ENCODE measurements around the gene SEPTIN2. TPM values are rescaled to one million over a fixed set of nuclear protein-coding genes. Genes with fewer than 3 reads are reported as not detected.
"Not testable (repeated sequence)": the region's sequence is repeated elsewhere in the genome, so short reads cannot be mapped to it uniquely, and the experiment has no call there.

The SEPTIN2 gene
- total RNA-seq, 2 experiments from 2014 or later, result 282 to 290 TPM

DNA sequence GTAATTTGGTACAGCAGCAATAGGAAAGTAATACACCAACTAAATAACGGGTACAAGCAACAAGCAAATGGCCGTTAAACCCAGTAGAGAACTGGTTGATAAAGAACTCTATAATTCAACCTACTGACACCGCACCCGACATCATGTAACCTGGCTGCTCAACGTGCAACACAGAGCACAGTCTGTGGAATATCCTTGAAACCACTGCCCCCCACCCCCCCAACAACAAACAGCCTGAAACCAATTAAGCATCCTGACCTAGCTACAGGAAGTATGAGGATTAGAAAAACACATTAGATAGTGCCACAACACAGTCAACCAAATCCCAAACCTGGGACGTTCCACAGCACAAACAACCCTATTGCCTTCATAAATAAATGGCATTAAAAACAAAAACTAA lies 23.7 kb upstream of the SEPTIN2 start:
- Mint-ChIP-seq H3K4me1 (peaks cover 26% of the 10 kb centered on the region), H3K4me3 (no peak overlapping the region), H3K27me3 (no peaks in the 10 kb centered on the region), H3K9me3 (no peaks in the 10 kb centered on the region), H3K27ac (no peak overlapping the region), H3K36me3 (ENCODE audit: low read depth) (peaks cover 8% of the 10 kb centered on the region)
- DNase-seq, result no peak
- ChIA-PET CTCF (interaction anchor here (0.7 to 0.9 kb wide), 2 partner anchors 23 to 42 kb away, joined by 3 to 4 read pairs; no protein-coding TSS in a partner anchor), POLR2A (interaction anchor here (1.4 to 4.1 kb wide), 2 partner anchors 24 to 26 kb away, joined by 3 to 18 read pairs; partner anchors contain the start of genes HDLBP and SEPTIN2)

DNA sequence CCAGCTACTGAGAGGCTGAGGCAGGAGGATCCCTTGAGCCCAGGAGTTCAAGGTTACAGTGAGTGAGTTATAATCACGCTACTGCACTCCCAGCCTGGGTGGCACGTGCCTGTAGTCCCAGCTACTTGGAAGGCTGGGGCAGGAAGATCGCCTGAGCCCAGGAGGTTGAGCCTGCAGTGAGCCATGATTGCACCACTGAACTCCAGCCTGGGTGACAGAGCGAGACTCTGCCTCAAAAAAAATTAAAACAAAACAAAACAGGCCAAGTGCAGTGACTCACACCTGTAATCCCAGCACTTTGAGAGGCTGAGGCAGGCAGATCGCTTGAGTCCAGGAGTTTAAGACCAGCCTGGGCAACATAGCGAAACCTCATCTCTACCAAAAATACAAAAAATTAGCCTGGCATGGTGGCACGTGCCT lies 22.3 kb upstream of the SEPTIN2 start:
- H3K9me3 Mint-ChIP-seq, H3K27ac Mint-ChIP-seq, H3K4me3 Mint-ChIP-seq, DNase-seq, H3K27me3 Mint-ChIP-seq, CTCF ChIA-PET: not testable (repeated sequence)
- POLR2A ChIA-PET, result interaction anchor here (4.1 kb wide), 1 partner anchor 22 kb away, joined by 18 read pairs; the partner anchor contains the start of genes HDLBP and SEPTIN2
- H3K4me1 Mint-ChIP-seq, result peaks cover 31% of the 10 kb centered on the region
- H3K36me3 Mint-ChIP-seq (ENCODE audit: low read depth), result peaks cover 15% of the 10 kb centered on the region

DNA sequence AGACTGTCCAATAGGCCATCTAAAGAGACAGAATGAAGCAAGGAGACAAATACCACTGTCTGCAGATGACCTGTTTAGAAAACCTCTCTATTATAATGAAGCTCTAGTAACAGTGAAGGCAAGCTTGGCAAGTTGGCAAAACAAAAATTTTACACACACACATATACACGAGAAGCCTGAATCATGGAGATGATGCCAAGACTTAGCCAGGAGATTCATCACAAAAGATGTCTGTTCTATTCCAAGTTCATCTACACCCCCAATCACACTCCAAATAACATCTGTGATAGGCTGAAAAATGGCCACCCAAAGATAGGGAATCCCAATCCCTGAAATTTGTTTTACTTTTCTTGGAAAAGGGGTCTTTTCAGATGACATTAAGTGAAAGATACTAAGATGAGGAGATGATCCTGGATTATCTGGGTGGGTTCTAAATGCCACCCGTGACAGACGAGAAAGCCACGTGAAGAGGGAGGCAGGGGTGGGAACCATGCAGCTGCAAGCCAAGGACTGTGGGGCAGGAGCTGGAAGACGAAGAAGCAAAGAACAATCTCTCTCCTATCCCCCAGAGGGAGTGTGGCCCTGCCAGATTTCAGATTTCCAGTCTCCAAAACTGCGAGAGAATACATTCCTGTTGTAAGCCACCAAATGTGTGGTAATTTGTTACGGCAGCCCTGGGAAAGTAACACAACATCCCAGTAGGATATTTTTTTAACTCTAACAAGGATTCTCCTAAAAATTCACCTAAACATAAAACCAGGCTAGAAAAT lies 20.2 kb upstream of the SEPTIN2 start:
- no peak for DNase-seq
- ChIA-PET CTCF (no interaction called here), POLR2A (interaction anchor here (1.7 kb wide), 1 partner anchor 19 kb away, joined by 7 read pairs; no protein-coding TSS in a partner anchor)
- no peaks in the 10 kb centered on the region for H3K27me3 Mint-ChIP-seq
- no peak overlapping the region for H3K27ac Mint-ChIP-seq
- H3K4me3 Mint-ChIP-seq, result no peak overlapping the region
- H3K4me1 Mint-ChIP-seq, result peaks cover 42% of the 10 kb centered on the region
- H3K9me3 Mint-ChIP-seq, result no peaks in the 10 kb centered on the region
- H3K36me3 Mint-ChIP-seq (ENCODE audit: low read depth), result peaks cover 17% of the 10 kb centered on the region

DNA sequence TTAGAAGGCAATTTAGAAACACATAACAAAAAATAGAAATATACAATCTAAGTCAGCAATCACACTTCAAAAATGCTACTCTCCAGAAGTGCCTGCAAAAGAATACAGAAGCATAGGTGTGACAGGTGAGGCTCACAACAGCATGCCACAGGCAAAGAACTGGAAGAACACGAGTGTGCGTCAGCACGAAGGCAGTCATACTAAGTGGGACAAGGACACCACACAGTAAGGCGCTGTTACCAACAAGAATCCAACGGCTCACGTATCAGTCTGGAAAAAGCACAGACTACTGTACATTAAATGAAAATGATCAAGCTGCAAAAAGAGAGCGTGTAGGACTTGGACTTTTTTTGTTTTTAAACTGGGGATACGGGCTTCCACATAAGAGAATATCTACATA lies 19.0 kb upstream of the SEPTIN2 start:
- no peaks in the 10 kb centered on the region for H3K9me3 Mint-ChIP-seq

DNA sequence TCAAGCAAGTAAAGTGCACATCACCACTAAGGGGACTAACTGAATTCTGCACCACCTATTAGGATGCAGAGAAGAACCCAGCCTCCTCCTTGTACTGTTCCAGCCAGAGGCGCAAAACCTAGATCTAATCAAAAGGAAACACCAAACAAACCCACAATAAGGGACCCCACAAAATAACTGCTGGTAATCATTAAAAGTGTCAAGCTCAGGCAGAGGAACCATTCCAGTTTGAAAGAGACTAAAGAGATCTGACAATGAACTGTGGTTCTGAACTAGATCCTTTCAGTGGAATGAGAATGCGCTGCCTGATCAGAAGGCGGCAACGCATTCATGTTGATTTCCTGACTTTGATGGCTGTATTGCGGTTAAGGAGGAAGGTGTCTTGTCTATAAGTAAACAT lies 17.1 kb upstream of the SEPTIN2 start:
- ChIA-PET POLR2A (interaction anchor here (0.9 to 3.8 kb wide), 3 partner anchors 9 to 17 kb away, joined by 4 to 18 read pairs (median 6); partner anchors contain the start of genes HDLBP and SEPTIN2), CTCF (no interaction called here)
- no peak for DNase-seq
- Mint-ChIP-seq H3K27me3 (no peaks in the 10 kb centered on the region), H3K36me3 (ENCODE audit: low read depth) (peaks cover 17% of the 10 kb centered on the region), H3K27ac (peak overlapping the region; percentile 55), H3K4me1 (peaks cover 36% of the 10 kb centered on the region), H3K4me3 (no peak overlapping the region), H3K9me3 (no peaks in the 10 kb centered on the region)

More for the DNA sequence above, 19.0 kb upstream of the SEPTIN2 start:
- H3K27ac Mint-ChIP-seq, result no peak overlapping the region
- H3K4me1 Mint-ChIP-seq, result peaks cover 37% of the 10 kb centered on the region
- peaks cover 17% of the 10 kb centered on the region for H3K36me3 Mint-ChIP-seq (ENCODE audit: low read depth)
- no peaks in the 10 kb centered on the region for H3K27me3 Mint-ChIP-seq
- CTCF ChIA-PET, result no interaction called here
- POLR2A ChIA-PET, result interaction anchor here (0.6 to 3.8 kb wide), 2 partner anchors 19 to 302 kb away, joined by 4 to 18 read pairs; partner anchors contain the start of genes HDLBP and SEPTIN2
- no peak overlapping the region for H3K4me3 Mint-ChIP-seq
- no peak for DNase-seq

DNA sequence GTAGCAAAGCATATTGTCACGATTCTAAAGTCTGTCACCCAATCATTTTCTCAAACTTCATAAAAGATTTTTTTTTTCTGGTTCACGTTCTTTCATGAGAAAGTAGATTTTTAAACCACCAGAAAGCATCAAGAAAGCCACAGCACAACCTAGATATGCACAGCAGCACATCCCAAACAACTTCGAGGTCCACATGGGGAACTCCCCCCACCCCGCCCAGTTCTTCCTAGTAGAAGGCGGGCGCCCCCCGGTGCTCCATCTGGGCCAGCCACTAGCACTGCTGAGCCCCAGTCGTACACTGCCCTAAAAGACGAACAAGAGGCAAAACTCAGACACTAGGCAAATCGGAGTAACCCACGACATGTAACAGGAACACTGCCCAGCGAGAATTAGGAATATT lies 15.7 kb upstream of the SEPTIN2 start:
- H3K36me3 Mint-ChIP-seq (ENCODE audit: low read depth), result peaks cover 17% of the 10 kb centered on the region
- H3K9me3 Mint-ChIP-seq, result no peaks in the 10 kb centered on the region
- H3K4me1 Mint-ChIP-seq, result peaks cover 39% of the 10 kb centered on the region
- CTCF ChIA-PET, result no interaction called here
- DNase-seq, result no peak
- no peak overlapping the region for H3K4me3 Mint-ChIP-seq
- no peaks in the 10 kb centered on the region for H3K27me3 Mint-ChIP-seq
- H3K27ac Mint-ChIP-seq, result peak overlapping the region; percentile 5
- POLR2A ChIA-PET, result interaction anchor here (3.8 kb wide), 1 partner anchor 15 kb away, joined by 18 read pairs; the partner anchor contains the start of genes HDLBP and SEPTIN2

DNA sequence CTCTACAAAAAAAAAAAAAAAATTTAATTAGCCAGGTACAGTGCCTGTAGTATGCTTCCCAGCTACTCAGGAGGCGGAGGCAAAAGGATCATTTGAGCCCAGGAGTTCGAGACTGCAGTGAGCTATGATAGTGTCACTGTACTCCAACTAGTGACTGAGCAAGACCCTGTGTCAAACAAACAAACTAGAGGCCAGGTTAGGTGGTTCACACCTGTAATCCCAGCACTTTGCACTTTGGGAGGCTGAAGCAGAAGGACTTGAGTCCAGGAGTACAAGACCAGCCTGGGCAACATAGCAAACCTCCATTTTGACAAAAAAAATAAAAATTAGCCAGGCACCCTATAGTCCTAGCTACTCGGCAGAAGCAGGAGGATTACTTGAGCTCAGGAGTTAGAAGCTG lies 13.6 kb upstream of the SEPTIN2 start:
- ChIA-PET CTCF (no interaction called here), POLR2A (interaction anchor here (7.1 kb wide), 1 partner anchor 13 kb away, joined by 52 read pairs; the partner anchor contains the start of genes HDLBP and SEPTIN2)
- Mint-ChIP-seq H3K36me3 (ENCODE audit: low read depth) (peaks cover 8% of the 10 kb centered on the region), H3K27me3 (no peaks in the 10 kb centered on the region), H3K4me3 (no peak overlapping the region), H3K9me3 (no peaks in the 10 kb centered on the region), H3K27ac (no peak overlapping the region), H3K4me1 (peaks cover 48% of the 10 kb centered on the region)
- DNase-seq, result no peak

DNA sequence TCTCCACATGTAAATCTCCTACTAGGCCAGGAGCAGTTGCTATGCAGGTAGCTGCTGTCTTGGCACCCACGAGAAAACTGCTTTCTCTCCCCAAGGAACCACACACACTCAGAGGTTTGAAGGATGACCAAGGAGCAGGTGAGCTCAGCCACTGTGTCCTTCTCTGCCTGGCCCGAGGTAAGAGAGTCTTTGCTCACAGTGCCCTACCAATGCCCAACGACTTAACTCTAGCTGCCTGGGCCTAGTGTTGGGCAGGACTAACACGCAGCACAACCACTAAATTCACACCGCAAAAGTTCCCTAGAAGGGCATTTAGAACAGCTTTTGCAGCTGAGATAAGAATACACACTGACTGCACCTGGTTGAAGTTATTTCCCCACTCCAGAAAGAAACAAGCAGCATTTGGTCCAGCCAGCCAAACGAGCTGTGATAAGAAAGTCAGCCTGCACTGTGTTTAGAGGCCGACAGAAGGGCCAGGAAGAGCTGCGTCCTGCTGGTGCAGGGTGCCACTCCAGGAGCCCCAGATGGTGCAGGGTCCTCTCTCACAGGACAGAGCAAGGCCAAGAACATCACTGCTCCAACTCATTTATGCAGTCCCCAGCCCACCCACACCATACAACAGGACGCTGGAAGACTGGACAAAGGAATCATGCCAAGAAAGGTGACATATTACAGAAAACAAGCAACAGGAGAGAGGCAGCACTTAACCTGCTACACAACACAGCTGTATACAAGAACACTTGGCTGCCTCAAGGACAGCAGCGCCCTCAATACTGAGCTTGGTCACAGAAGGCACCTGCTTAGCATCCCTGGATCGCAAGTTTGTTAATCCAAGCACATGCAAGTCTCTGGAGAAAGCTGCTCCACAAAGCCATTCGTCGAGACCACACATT lies 12.7 kb upstream of the SEPTIN2 start:
- Mint-ChIP-seq H3K4me1 (peaks cover 51% of the 10 kb centered on the region), H3K27ac (no peak overlapping the region), H3K27me3 (no peaks in the 10 kb centered on the region), H3K36me3 (ENCODE audit: low read depth) (peaks cover 7% of the 10 kb centered on the region), H3K4me3 (no peak overlapping the region), H3K9me3 (no peaks in the 10 kb centered on the region)
- DNase-seq, result no peak
- ChIA-PET POLR2A (interaction anchor here (7.1 kb wide), 1 partner anchor 12 kb away, joined by 52 read pairs; the partner anchor contains the start of genes HDLBP and SEPTIN2), CTCF (interaction anchor here (0.6 kb wide), 1 partner anchor 575 kb away, joined by 3 read pairs; no protein-coding TSS in a partner anchor)

DNA sequence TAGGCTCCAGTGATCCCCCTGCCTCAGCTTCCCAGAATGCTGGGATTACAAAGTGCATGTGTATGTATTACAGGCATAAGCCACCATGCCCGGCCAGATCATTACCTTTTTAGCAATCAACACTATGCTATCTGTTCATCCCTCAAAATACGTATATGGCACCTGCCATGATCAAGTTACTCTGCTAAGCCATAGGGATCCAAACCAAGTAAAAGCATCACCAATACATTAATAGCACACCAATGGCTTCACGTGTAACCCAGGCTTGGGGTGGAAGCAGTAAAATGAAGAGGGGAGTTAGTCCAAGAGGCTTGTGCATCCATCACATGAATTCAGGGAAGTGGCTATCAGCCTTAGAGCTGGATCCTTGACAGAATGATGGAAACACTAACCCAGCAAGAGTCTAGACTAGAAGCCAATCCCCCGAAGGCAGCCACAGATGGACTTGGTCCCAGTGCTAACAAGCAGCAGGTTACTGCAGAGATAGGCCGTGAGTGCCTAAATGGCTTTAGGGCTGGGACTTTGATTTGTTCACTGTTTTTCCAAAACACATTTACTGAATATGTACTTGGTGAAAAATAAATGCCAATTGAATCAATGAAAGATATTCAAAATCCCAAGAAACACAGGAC lies 11.6 kb upstream of the SEPTIN2 start:
- Mint-ChIP-seq H3K9me3 (no peaks in the 10 kb centered on the region), H3K27ac (no peak overlapping the region), H3K4me3 (no peak overlapping the region), H3K36me3 (ENCODE audit: low read depth) (peaks cover 11% of the 10 kb centered on the region), H3K27me3 (no peaks in the 10 kb centered on the region), H3K4me1 (peaks cover 51% of the 10 kb centered on the region)
- CTCF ChIA-PET, result interaction anchor here (0.6 kb wide), 1 partner anchor 574 kb away, joined by 3 read pairs; no protein-coding TSS in a partner anchor
- DNase-seq, result no peak
- POLR2A ChIA-PET, result interaction anchor here (7.1 kb wide), 1 partner anchor 11 kb away, joined by 52 read pairs; the partner anchor contains the start of genes HDLBP and SEPTIN2

DNA sequence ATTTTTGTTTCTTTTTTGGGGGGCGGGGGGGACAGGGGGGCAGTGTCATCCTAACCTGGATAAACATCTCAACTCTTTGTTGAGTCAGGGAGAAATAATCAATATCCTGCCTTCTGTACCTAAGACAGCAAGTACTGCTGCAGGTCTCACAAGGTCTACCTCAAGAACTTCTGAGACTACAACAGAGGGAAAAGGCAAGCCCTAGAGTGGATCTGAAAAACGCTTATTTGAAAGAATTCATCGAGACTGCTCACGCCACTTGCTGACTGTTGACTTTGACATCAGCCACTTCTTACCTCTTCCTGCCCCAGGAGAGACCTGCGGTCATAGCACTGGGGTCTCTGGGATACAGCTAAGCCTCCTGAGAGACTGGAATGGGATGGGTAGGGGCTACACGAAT lies 8.7 kb upstream of the SEPTIN2 start:
- ChIA-PET CTCF (no interaction called here), POLR2A (interaction anchor here (1.6 to 7.1 kb wide), 2 partner anchors 8 kb away, joined by 4 to 52 read pairs; partner anchors contain the start of genes HDLBP and SEPTIN2)
- H3K4me3 Mint-ChIP-seq, result no peak overlapping the region
- H3K36me3 Mint-ChIP-seq (ENCODE audit: low read depth), result peaks cover 12% of the 10 kb centered on the region
- H3K9me3 Mint-ChIP-seq, result no peaks in the 10 kb centered on the region
- H3K4me1 Mint-ChIP-seq, result peaks cover 64% of the 10 kb centered on the region
- H3K27ac Mint-ChIP-seq, result no peak overlapping the region
- no peaks in the 10 kb centered on the region for H3K27me3 Mint-ChIP-seq
- no peak for DNase-seq

DNA sequence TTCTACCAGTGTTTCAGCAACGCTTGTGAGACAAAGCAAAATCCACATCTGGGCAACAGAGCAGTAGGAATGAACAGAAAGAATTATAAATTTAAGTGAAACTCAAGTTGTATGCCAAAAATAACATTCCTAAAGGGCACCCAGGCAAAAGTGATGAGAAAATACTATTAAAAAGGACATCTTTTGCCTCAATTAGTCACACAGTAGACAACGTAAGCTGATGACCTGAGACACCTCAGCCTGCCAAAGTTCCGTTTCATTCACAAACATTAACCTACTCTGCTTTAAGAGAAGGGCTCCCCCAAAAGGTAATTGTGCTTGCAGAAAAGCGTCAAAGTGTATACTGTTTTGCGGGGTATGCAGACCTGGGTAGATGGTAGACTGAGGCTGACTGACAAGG lies 7.5 kb upstream of the SEPTIN2 start:
- H3K27ac Mint-ChIP-seq, result no peak overlapping the region
- no peak overlapping the region for H3K4me3 Mint-ChIP-seq
- H3K9me3 Mint-ChIP-seq, result no peaks in the 10 kb centered on the region
- peaks cover 12% of the 10 kb centered on the region for H3K36me3 Mint-ChIP-seq (ENCODE audit: low read depth)
- peaks cover 67% of the 10 kb centered on the region for H3K4me1 Mint-ChIP-seq
- DNase-seq, result no peak
- H3K27me3 Mint-ChIP-seq, result no peaks in the 10 kb centered on the region
- CTCF ChIA-PET, result interaction anchor here (0.6 kb wide), 1 partner anchor 183 kb away, joined by 3 read pairs; no protein-coding TSS in a partner anchor
- POLR2A ChIA-PET, result interaction anchor here (1.6 kb wide), 1 partner anchor 10 kb away, joined by 4 read pairs; no protein-coding TSS in a partner anchor

DNA sequence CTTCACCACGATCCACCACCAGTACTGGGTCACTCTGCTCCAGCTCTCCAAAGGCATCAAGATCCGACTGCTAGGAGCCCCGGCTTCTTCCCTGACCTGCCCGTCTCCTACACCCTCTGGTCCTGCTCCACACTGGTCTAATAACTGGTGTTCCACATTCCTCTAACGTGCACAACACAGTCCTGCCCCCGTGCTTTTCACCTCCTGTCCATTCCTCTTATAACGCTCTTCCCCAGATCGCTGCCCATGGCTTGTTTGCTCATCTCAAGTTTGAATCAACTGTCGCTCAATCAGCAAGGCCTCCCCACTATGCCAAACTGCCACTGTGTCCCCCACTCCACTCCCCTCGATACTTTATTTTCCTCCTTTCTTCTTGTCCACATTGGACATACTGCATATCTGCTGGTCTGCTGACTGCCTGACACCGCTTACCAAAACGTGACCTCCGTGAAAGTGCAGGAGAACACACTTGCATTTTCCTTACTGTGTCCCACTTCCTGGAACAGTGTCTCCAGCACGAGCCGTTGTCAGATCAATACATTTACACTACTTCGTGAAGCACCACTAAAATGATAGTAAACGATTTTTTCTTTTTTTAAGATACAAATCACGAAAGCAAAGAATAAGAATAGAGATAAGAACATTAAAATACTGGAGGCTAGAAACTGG lies 6.8 kb upstream of the SEPTIN2 start:
- Mint-ChIP-seq H3K36me3 (ENCODE audit: low read depth) (peaks cover 12% of the 10 kb centered on the region), H3K9me3 (no peaks in the 10 kb centered on the region), H3K27ac (peak overlapping the region; percentile 69), H3K27me3 (no peaks in the 10 kb centered on the region), H3K4me1 (peaks cover 74% of the 10 kb centered on the region), H3K4me3 (no peak overlapping the region)
- ChIA-PET POLR2A (interaction anchor here (1.6 to 1.7 kb wide), 2 partner anchors 10 kb away, joined by 4 to 6 read pairs; no protein-coding TSS in a partner anchor), CTCF (no interaction called here)
- DNase-seq, result no peak
